ENCODE data around the gene ZNF655.

DNA sequence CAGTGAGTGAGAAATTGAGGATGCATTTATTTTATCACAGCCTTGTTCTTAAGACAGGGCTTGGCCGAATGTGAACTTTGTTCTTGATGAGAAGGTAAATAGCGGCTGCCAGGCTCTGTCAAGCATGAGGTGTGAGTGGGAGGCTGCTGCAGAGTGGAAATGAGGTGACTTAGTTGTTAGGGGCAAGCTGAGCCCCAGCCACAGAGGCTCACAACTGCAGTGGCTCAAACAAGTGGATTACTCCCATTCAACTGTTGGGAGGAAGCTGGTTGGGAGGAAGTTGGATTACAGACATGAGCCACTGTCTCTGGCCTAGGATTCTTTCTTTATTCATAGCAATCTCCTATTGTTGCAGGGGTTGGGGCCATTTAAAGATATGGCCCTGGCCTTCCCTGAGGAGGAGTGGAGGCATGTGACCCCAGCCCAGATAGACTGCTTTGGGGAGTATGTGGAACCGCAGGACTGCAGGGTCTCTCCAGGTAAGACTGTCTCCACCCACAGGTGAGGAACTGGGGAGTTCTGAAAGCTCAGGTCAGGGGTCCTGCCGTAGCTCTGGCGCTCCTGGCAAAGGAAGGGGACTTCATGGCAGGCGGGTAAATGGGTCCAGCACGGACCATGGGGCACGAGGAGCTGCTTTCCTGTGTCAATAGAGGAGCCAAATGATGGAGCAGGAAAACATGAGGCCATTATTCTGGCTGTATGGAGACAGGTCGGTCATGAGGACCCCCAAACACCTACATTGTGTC, 65.4 kb downstream of the ZNF655 start:
- TF ChIP-seq EP300 (IDR thresholded peaks at IDR 0.05), result no peak
- TF ChIP-seq, protein P1, sequence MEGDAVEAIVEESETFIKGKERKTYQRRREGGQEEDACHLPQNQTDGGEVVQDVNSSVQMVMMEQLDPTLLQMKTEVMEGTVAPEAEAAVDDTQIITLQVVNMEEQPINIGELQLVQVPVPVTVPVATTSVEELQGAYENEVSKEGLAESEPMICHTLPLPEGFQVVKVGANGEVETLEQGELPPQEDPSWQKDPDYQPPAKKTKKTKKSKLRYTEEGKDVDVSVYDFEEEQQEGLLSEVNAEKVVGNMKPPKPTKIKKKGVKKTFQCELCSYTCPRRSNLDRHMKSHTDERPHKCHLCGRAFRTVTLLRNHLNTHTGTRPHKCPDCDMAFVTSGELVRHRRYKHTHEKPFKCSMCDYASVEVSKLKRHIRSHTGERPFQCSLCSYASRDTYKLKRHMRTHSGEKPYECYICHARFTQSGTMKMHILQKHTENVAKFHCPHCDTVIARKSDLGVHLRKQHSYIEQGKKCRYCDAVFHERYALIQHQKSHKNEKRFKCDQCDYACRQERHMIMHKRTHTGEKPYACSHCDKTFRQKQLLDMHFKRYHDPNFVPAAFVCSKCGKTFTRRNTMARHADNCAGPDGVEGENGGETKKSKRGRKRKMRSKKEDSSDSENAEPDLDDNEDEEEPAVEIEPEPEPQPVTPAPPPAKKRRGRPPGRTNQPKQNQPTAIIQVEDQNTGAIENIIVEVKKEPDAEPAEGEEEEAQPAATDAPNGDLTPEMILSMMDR (IDR thresholded peaks at IDR 0.05), result no peak
- no peak for TF ChIP-seq POLR2A (IDR thresholded peaks at IDR 0.05)
